Activated CD8-positive, alpha-beta memory T cell treated with anti-CD3 and anti-CD28 coated beads for 48 hours (primary cell): ENCODE measurements around the gene MITF.

ENCODE experiments used
- DNase-seq, 3 experiments: peaks; one replicate each; pipeline ENCODE4 v3.0.0-alpha.2; 2020; ENCODE audit warnings: low read depth in 2 of 3, low spot score in 2 of 3

The MITF gene

GRCh38 chr3:69830147-69830546 lies 90.9 kb downstream of the MITF start:
- DNase-seq = no peak

- DNase-seq = no peak
Measured at GRCh38 chr3:69831737-69832136, 92.5 kb downstream of the MITF start.

- DNase-seq = no peak
Measured at GRCh38 chr3:69833591-69833990, 94.3 kb downstream of the MITF start.

GRCh38 chr3:69838217-69838616 lies 99.0 kb downstream of the MITF start:
- DNase-seq = no peak

GRCh38 chr3:69838696-69839515 lies 99.6 kb downstream of the MITF start:
- no peak for DNase-seq

GRCh38 chr3:69842351-69842750 lies 103.1 kb downstream of the MITF start:
- no peak for DNase-seq

GRCh38 chr3:69842789-69843188 lies 103.5 kb downstream of the MITF start:
- no peak for DNase-seq

- DNase-seq = no peak
Measured at GRCh38 chr3:69844706-69845105, 105.4 kb downstream of the MITF start.

- no peak for DNase-seq
Measured at GRCh38 chr3:69847303-69847702, 108.0 kb downstream of the MITF start.

- DNase-seq = no peak
Measured at GRCh38 chr3:69848113-69848512, 108.8 kb downstream of the MITF start.

- DNase-seq = no peak
Measured at GRCh38 chr3:69850849-69851248, 111.6 kb downstream of the MITF start.

GRCh38 chr3:69853027-69853426 lies 113.8 kb downstream of the MITF start:
- DNase-seq = no peak

GRCh38 chr3:69855436-69856162 lies 116.3 kb downstream of the MITF start:
- no peak for DNase-seq

- no peak for DNase-seq
Measured at GRCh38 chr3:69856965-69857705, 117.9 kb downstream of the MITF start.

GRCh38 chr3:69861556-69861955 lies 122.3 kb downstream of the MITF start:
- DNase-seq = no peak

GRCh38 chr3:69864141-69864540 lies 124.9 kb downstream of the MITF start:
- no peak for DNase-seq

- no peak for DNase-seq
Measured at GRCh38 chr3:69864766-69865165, 125.5 kb downstream of the MITF start.

GRCh38 chr3:69865925-69866679 lies 126.8 kb downstream of the MITF start:
- DNase-seq = no peak

GRCh38 chr3:69866988-69867720 lies 127.9 kb downstream of the MITF start:
- DNase-seq = no peak

- no peak for DNase-seq
Measured at GRCh38 chr3:69867941-69868505, 128.8 kb downstream of the MITF start.
